ENCODE results near the gene CACNA1E. TPM values are rescaled to one million over a fixed set of nuclear protein-coding genes. Genes with fewer than 3 reads are reported as not detected.
"Not testable (repeated sequence)": the region's sequence is repeated elsewhere in the genome, so short reads cannot be mapped to it uniquely, and the experiment has no call there.

Gene CACNA1E
- total RNA-seq, 6 experiments from 2014 or later = not detected

DNA sequence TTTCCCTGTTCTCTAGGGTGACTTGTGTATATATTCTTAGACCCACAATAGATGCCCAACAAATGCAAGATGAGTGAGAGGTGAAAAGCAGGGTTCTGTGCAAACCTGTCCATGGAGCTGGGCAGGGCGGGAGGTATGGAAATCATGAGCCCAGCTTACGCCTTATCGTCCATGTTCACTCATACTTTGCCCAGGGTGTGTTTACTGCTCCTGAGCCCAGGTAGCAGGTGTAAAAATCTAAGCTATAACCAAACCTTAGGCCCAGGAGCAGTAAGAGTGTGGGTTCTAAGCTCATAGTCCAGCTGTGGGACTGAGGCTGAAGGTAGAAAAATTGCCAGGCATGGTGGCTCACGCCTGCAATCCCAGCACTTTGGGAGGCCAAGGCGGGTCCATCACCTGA, 48.1 kb downstream of the CACNA1E start:
- DNase-seq = no peak
- Mint-ChIP-seq H3K9me3 (peaks cover 51% of the 10 kb centered on the region), H3K27ac (no peak overlapping the region), H3K27me3 (ENCODE audit: insufficient read depth) (no peaks in the 10 kb centered on the region), H3K36me3 (ENCODE audit: low read depth) (0 out of 2 replicates have a peak, but pooled peaks cover 4% of the 10 kb centered on the region), H3K4me3 (no peak overlapping the region), H3K4me1 (ENCODE audit: low read depth) (no peaks in the 10 kb centered on the region)
- TF ChIP-seq, protein P1, sequence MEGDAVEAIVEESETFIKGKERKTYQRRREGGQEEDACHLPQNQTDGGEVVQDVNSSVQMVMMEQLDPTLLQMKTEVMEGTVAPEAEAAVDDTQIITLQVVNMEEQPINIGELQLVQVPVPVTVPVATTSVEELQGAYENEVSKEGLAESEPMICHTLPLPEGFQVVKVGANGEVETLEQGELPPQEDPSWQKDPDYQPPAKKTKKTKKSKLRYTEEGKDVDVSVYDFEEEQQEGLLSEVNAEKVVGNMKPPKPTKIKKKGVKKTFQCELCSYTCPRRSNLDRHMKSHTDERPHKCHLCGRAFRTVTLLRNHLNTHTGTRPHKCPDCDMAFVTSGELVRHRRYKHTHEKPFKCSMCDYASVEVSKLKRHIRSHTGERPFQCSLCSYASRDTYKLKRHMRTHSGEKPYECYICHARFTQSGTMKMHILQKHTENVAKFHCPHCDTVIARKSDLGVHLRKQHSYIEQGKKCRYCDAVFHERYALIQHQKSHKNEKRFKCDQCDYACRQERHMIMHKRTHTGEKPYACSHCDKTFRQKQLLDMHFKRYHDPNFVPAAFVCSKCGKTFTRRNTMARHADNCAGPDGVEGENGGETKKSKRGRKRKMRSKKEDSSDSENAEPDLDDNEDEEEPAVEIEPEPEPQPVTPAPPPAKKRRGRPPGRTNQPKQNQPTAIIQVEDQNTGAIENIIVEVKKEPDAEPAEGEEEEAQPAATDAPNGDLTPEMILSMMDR (IDR thresholded peaks at IDR 0.05) = no peak

DNA sequence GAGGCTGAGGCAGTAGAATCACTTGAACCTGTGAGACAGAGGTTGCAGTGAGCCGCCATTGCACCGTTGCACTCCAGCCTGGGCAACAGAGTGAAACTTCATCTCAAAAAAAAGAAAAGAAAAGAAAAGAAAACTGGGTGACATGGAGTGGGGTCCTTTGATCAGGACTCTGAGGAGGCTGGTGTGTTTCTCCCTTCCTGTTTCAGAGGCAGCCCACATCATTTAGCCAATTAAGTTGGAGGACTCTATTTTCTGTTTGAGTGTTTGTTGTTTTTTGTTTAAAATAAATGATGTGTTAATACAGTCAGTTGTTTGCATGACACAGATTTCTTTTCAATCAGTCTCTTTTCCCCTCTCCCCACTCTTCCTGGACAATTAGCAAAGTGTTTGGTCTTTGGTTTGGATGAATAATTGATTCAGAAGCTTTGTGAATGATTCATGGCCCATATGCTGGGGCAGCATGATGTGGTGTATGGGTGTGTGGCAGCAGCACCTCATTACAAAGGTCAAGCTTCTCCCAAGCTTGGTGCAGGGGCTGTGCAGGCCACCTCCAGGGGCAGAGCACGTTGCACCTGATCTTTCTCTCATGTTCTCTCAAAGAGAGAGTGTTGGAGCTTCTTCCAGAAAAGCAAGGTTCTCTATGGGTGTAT, 48.8 kb downstream of the CACNA1E start:
- H3K27ac Mint-ChIP-seq = no peak overlapping the region
- H3K27me3 Mint-ChIP-seq (ENCODE audit: insufficient read depth) = no peaks in the 10 kb centered on the region
- peaks cover 50% of the 10 kb centered on the region for H3K9me3 Mint-ChIP-seq
- 0 out of 2 replicates have a peak, but pooled peaks cover 4% of the 10 kb centered on the region for H3K36me3 Mint-ChIP-seq (ENCODE audit: low read depth)
- H3K4me1 Mint-ChIP-seq (ENCODE audit: low read depth) = no peaks in the 10 kb centered on the region
- no peak for DNase-seq
- TF ChIP-seq, protein P1 (IDR thresholded peaks at IDR 0.05) = no peak
- H3K4me3 Mint-ChIP-seq = no peak overlapping the region

DNA sequence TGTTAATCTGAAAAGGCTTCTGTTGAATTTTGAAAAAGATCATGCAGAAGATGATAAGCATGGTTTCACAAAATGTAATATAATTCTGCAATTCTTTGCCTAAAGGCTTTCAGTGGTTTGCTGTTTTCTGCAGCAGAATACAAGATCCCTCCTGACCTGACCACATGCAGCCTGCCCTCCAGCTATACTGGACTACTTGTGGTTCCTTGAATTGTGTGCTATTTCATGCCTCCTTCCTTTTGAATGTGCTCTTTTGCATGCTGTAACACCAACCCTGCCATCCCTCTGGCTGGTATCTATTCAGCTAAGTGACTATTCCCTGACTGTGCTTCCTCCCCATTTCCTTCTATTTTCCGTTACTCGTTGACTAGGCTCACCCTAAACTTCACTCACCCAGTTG, 55.5 kb downstream of the CACNA1E start:
- H3K27ac Mint-ChIP-seq = no peak overlapping the region
- no peaks in the 10 kb centered on the region for H3K27me3 Mint-ChIP-seq (ENCODE audit: insufficient read depth)
- H3K4me3 Mint-ChIP-seq = no peak overlapping the region
- H3K36me3 Mint-ChIP-seq (ENCODE audit: low read depth) = no peaks in the 10 kb centered on the region
- peaks cover 39% of the 10 kb centered on the region for H3K9me3 Mint-ChIP-seq
- H3K4me1 Mint-ChIP-seq (ENCODE audit: low read depth) = no peaks in the 10 kb centered on the region
- DNase-seq = no peak
- TF ChIP-seq, protein P1 (IDR thresholded peaks at IDR 0.05) = no peak

DNA sequence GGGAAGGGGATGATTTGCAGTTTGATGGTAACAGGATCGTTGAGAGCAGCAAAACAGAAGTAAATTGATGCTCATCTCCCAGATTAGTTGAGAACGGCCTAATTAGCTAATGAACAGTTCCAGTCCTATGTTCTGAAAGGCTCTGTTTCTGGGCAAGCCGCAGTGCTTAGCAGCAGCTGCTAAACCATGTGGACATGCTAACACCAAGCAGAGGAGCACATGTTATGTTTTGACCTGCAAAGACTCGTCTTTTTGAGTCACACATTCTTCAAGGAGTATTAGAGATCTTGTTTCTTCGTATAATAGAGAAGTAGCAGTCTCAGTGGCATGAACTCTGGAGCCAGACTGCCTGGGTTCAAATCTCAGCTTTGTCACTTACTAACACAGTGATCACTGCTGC, 58.1 kb downstream of the CACNA1E start:
- no peak overlapping the region for H3K4me3 Mint-ChIP-seq
- H3K27me3 Mint-ChIP-seq (ENCODE audit: insufficient read depth) = no peaks in the 10 kb centered on the region
- no peak overlapping the region for H3K27ac Mint-ChIP-seq
- H3K36me3 Mint-ChIP-seq (ENCODE audit: low read depth) = no peaks in the 10 kb centered on the region
- no peak for DNase-seq
- peaks cover 39% of the 10 kb centered on the region for H3K9me3 Mint-ChIP-seq
- TF ChIP-seq, protein P1 (IDR thresholded peaks at IDR 0.05) = no peak
- no peaks in the 10 kb centered on the region for H3K4me1 Mint-ChIP-seq (ENCODE audit: low read depth)

DNA sequence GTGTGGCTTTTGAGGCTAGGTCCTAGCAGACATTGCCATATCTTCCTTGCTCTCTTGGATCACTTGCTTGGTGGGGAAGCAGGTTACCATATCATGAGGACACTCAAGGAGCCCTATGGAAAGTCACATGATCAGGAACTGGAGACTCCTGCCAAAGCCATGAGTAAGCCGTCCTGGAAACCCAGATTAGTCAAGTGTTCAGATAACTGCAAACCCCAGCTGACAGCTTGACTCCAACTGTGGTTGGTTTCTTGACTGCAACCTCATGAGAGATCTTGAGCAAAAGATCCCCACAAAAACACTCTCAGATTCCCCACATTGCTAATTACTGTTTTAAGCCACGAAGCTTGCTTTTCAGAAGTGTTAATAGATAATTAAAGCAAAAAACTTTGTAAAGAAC, 58.6 kb downstream of the CACNA1E start:
- no peak overlapping the region for H3K4me3 Mint-ChIP-seq
- TF ChIP-seq, protein P1 (IDR thresholded peaks at IDR 0.05) = no peak
- DNase-seq = no peak
- no peaks in the 10 kb centered on the region for H3K27me3 Mint-ChIP-seq (ENCODE audit: insufficient read depth)
- peaks cover 42% of the 10 kb centered on the region for H3K9me3 Mint-ChIP-seq
- H3K4me1 Mint-ChIP-seq (ENCODE audit: low read depth) = no peaks in the 10 kb centered on the region
- H3K27ac Mint-ChIP-seq = no peak overlapping the region
- no peaks in the 10 kb centered on the region for H3K36me3 Mint-ChIP-seq (ENCODE audit: low read depth)

DNA sequence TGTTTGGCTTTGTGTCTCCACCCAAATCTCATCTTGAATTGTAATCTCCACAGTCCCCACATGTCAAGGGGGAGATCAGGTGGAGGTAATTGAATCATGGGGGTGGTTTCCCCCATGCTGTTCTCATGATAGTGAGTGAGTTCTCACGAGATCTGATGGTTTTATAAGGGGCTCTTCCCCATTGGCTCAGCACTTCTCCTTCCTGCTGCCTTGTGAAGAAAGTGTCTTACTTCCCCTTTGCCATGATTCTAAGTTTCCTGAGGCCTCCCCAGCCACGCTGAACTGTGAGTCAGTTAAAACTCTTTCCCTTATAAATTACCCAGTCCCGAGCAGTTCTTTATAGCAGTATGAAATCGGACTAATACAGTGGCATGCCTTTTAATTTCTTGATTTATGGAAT, 59.1 kb downstream of the CACNA1E start:
- not testable (repeated sequence) for H3K4me1 Mint-ChIP-seq (ENCODE audit: low read depth); DNase-seq; H3K27ac Mint-ChIP-seq; H3K4me3 Mint-ChIP-seq; H3K36me3 Mint-ChIP-seq (ENCODE audit: low read depth); H3K27me3 Mint-ChIP-seq (ENCODE audit: insufficient read depth)
- H3K9me3 Mint-ChIP-seq = peaks cover 43% of the 10 kb centered on the region
